NB4 (cell line): ENCODE data around the gene TOP1.

Experiments used
- DNase-seq: peaks from one replicate; pipeline ENCODE4 v3.0.0; 2010; ENCODE audit warnings: low read depth
- H3K4me3 ChIP-seq: one replicate; pipeline ENCODE4 v1.5.1; 2011; ENCODE audit warnings: mild to moderate bottlenecking, low read depth, low read length, moderate library complexity
- MYC ChIP-seq: IDR thresholded peaks from 2 replicates; pipeline ENCODE4 v1.6.1; 2011; ENCODE audit warnings: low read depth, low read length
- POLR2A ChIP-seq: IDR thresholded peaks from 2 replicates; pipeline ENCODE4 v1.6.1; 2011; ENCODE audit warnings: mild to moderate bottlenecking; ENCODE audit not compliant: insufficient read length; ENCODE audit errors: extremely low read depth
- TF ChIP-seq, protein P1 (sequence below): IDR thresholded peaks from one replicate; pipeline ENCODE4 v1.5.1; 2012; ENCODE audit warnings: low read depth, low read length
- TF ChIP-seq, protein P2 (sequence below): IDR thresholded peaks from 2 replicates; pipeline ENCODE4 v1.6.1; 2011; ENCODE audit warnings: low read depth, low read length

Gene TOP1

DNA sequence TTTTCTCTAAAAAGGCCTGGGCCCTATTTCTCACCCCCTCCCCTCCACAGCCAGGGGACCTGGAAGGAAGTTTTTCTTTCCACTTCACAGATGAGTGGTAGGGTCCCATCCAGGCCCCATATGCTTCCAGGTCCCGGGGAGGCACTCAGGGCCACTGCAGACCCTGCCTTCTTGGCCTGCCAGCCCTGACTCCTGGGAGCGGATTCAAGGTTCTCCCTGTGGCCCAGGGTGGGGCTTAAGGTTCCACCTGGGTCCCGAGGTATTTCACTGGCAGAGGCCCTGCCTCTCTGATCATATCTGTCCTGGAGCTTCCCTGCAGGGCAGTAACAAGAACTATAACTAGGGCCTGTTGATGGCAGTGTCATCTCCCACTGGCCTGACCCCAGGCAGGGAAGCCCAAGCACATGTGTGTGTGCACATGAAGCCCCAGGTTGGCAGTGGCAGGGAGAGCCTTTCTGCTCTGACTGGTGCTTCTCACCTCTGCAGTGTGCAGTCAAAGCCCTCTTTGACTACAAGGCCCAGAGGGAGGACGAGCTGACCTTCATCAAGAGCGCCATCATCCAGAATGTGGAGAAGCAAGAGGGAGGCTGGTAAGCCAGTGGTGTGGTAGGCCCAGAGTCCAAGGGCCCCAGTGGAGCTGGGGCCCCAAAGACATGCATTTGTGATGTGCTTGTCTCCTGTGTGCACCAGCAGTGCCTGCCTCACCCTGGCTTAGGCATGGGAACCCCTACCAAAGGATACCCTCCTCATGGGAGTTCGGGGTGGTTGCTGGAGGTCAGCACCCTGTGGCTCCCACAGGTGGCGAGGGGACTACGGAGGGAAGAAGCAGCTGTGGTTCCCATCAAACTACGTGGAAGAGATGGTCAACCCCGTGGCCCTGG, 139.9 kb downstream of the TOP1 start:
- TF ChIP-seq MYC (no peak), POLR2A (no peak)
- TF ChIP-seq, protein P1, sequence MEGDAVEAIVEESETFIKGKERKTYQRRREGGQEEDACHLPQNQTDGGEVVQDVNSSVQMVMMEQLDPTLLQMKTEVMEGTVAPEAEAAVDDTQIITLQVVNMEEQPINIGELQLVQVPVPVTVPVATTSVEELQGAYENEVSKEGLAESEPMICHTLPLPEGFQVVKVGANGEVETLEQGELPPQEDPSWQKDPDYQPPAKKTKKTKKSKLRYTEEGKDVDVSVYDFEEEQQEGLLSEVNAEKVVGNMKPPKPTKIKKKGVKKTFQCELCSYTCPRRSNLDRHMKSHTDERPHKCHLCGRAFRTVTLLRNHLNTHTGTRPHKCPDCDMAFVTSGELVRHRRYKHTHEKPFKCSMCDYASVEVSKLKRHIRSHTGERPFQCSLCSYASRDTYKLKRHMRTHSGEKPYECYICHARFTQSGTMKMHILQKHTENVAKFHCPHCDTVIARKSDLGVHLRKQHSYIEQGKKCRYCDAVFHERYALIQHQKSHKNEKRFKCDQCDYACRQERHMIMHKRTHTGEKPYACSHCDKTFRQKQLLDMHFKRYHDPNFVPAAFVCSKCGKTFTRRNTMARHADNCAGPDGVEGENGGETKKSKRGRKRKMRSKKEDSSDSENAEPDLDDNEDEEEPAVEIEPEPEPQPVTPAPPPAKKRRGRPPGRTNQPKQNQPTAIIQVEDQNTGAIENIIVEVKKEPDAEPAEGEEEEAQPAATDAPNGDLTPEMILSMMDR = no peak
- TF ChIP-seq, protein P2, sequence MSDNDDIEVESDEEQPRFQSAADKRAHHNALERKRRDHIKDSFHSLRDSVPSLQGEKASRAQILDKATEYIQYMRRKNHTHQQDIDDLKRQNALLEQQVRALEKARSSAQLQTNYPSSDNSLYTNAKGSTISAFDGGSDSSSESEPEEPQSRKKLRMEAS = no peak
- DNase-seq = no peak
- H3K4me3 ChIP-seq = no peak overlapping the region

DNA sequence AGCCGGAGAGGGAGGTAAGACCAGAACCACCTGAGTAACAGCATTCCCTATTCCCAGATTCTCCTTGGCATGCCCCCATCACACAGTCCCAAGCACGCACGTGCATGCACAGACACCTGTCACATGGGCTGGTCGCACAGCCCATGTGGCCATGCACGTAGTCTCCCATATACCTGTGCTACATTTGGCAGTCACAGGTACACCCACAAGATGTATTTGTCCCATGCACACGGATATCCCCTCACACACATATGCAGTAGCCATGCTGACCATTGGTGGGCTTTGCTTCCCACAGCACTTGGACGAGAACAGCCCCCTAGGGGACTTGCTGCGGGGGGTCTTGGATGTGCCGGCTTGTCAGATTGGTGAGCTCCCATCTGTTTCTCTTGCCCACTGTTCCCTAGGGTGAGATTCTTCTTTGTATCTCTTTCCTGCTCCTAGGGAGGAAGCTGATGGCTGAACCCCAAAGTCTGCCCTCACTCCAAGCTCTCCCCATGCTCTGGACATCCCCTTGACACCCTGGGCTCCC, 140.6 kb downstream of the TOP1 start:
- no peak for DNase-seq
- no peak overlapping the region for H3K4me3 ChIP-seq
- TF ChIP-seq POLR2A (no peak), MYC (no peak)
- TF ChIP-seq, protein P1 = no peak
- TF ChIP-seq, protein P2 = no peak

DNA sequence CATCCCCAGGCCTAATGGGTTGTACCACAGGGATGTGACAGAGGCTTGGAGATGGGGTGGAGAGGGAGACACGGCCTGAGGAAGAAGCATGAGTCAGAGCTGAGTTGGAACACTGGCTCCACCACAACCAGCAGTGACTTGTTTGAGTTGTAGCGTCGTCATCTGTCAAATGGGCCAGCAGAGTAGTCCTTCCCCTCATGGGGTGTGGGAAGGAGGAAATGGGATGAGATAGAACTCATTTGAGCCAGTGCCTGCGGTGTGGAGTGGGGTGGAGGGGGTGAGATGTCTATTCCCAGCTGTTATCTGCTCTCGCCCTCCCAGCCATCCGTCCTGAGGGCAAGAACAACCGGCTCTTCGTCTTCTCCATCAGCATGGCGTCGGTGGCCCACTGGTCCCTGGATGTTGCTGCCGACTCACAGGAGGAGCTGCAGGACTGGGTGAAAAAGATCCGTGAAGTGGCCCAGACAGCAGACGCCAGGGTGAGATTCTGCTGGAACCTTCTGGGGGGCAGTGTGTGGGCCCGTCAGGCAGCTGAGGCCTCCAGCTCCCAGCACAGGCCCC, 141.2 kb downstream of the TOP1 start:
- no peak for DNase-seq
- TF ChIP-seq, protein P2 = no peak
- TF ChIP-seq MYC (no peak), POLR2A (no peak)
- TF ChIP-seq, protein P1 = no peak

DNA sequence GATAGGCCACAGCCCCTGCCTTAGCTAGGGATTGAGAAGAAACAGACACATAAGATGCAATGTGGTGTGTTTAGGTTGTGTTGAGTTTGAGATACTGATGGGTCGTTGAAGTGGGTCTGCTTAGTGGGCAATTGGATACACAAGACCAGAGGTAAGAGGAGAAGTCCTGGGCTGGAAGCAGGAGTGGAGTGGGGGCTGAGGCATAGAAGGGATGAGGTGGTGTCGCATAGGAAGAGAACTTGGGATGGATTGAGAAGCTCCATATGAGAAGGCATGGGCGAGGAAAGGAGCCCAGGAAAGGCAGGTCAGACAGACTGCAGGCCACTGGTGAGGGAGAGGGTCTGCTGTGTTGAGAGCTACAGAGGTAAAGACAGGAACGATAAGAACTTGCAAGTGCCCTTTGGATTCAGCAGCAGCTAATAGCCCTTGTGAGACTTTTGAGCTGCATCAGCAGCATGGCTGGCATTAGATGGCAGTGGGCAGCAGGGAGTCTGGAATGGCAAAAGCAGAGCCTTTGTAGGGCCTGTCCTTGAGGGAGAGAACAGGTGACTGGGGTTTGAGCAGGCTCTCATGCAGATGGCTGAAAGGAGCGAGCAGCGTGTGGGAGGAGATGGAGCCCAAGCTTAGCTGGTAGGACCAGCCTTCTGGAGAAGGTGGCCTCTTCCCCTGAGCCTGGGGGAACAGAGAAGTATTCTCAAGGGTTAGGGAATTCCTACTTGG, 141.9 kb downstream of the TOP1 start:
- no peak for DNase-seq
- TF ChIP-seq, protein P2 = no peak
- TF ChIP-seq MYC = no peak
- TF ChIP-seq, protein P1 = no peak
- TF ChIP-seq POLR2A = no peak
- H3K4me3 ChIP-seq = no peak overlapping the region

More for the DNA sequence above, 141.2 kb downstream of the TOP1 start:
- H3K4me3 ChIP-seq = no peak overlapping the region

DNA sequence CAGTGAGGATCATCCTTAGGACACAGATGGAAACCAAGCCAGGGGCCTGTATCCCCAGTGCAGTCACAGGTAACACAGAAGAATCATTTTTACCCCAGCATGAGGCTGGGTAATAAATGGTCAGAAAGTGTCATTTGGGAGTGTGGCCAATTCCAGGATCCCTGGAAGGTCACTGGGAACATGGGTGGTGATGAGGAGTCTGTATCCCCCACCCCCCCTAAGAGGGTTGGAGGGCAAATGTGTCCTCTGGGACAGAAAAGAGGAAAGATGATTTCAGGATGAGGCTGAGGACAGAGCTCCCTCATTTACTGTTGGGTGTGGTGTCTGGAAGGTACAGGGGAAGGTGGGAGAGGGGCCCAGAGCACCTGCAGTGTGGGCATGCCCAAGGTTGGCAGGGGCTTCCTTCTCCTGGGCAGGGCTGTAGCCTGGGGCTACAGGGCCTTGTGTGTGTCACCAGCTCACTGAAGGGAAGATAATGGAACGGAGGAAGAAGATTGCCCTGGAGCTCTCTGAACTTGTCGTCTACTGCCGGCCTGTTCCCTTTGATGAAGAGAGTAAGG, 143.2 kb downstream of the TOP1 start:
- TF ChIP-seq MYC (no peak), POLR2A (no peak)
- TF ChIP-seq, protein P1 = no peak
- TF ChIP-seq, protein P2 = no peak

More for the DNA sequence above, 143.2 kb downstream of the TOP1 start:
- no peak for DNase-seq
- no peak overlapping the region for H3K4me3 ChIP-seq
